Suprapubic skin (tissue), 3 donors: ENCODE measurements around the gene PNPLA2.

Experiments
- POLR2A ChIP-seq, 2 donors: fragments of 450-650 bp; IDR thresholded peaks; one replicate each; pipeline ENCODE4 v1.6.1; 2017; ENCODE audit warnings: antibody characterized with exemption in 2 of 2, mild to moderate bottlenecking in 2 of 2, moderate library complexity in 2 of 2
- TF ChIP-seq, protein P1 (sequence below), 2 donors: fragments of 200-600 bp in 1 of 2; fragments of 450-650 bp in 1 of 2; sonication (generic) in 1 of 2; IDR thresholded peaks; one replicate each; pipeline ENCODE4 v1.5.1; 2016 to 2019; ENCODE audit warnings: antibody characterized with exemption in 2 of 2, mild to moderate bottlenecking in 1 of 2, moderate library complexity in 1 of 2

DNA sequence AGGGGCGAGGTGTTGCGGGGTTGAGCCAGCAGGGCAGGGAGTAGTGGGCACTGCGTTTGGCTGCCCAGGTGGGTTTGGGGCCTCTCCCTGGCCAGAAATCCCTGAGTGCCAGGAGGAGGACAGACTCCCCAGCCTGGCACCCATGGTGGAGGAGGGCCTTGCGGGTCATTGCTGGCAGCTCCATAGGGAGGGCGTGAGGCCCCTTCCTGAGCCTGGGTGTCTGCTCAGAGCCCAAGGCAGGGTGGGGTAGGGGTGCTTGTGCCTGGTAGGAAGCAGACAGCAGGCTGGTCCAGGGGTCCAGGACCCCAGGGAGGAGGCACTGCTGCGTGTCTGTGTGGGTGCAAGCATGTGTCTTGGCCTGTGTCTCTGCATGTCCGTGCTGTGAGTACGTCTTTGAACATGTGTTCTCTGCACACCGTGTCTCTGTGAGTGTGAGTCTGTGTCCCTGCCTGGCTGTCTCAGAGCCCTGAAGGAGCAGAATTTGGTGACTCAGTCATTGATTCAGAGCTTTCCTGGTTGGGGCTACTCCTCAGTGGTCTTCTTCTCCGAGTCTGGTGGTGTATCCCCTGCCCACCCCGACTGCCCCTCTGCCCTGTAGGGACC lies 27.9 kb downstream of the PNPLA2 start:
- TF ChIP-seq, protein P1, sequence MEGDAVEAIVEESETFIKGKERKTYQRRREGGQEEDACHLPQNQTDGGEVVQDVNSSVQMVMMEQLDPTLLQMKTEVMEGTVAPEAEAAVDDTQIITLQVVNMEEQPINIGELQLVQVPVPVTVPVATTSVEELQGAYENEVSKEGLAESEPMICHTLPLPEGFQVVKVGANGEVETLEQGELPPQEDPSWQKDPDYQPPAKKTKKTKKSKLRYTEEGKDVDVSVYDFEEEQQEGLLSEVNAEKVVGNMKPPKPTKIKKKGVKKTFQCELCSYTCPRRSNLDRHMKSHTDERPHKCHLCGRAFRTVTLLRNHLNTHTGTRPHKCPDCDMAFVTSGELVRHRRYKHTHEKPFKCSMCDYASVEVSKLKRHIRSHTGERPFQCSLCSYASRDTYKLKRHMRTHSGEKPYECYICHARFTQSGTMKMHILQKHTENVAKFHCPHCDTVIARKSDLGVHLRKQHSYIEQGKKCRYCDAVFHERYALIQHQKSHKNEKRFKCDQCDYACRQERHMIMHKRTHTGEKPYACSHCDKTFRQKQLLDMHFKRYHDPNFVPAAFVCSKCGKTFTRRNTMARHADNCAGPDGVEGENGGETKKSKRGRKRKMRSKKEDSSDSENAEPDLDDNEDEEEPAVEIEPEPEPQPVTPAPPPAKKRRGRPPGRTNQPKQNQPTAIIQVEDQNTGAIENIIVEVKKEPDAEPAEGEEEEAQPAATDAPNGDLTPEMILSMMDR (IDR thresholded peaks at IDR 0.05), result no peak
- no peak for TF ChIP-seq POLR2A (IDR thresholded peaks at IDR 0.05)
